ENCODE measurements around the gene MXD1. TPM values are rescaled to one million over a fixed set of nuclear protein-coding genes. Genes with fewer than 3 reads are reported as not detected.

Gene MXD1
- polyA plus RNA-seq, 2 of the 4 experiments (the other 2 are of a cell fraction): 2.0 to 8.3 TPM

DNA sequence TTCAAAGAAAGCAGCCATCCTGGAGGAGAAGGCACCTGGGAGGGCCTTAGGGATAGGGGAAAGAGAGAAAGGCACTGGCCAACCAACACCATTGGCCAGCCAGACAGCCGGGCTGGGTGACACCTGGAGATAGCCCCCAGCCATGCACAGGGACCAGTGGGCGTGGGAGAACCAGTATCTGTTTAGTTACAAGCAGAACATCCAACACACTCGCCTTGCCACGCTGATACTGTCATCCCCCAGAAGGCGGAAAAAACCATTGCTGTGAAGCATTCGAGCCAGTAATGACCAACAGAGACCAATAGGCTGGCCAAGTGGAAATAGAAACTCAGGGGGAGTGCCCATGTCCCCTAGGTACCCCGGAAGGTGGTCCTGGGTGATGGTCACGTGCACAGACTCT, 31.0 kb downstream of the MXD1 start:
- Histone ChIP-seq H3K9me3 (no peaks in the 10 kb centered on the region), H3K4me3 (no peak overlapping the region), H3K27ac (peak overlapping the region; percentile 49 to 69; a peak in 5 of 6 replicates), H3K4me2 (peak overlapping the region; percentile 60), H3K4me1 (peaks cover 19% of the 10 kb centered on the region)
- ATAC-seq (peak in 1 of 2 experiments; percentile 12; a peak in 4 of 6 replicates), DNase-seq (ENCODE audit: low read depth in 1 of 2, low spot score in 1 of 2) (no peak), FAIRE-seq (no peak)
- 74% methylated on average over 8 of the region's 8 CpGs for WGBS (ENCODE audit: missing lambda C conversion rate)
- CTCF ChIA-PET: interaction anchor here (0.8 to 4.8 kb wide), 7 partner anchors 9 to 221 kb away, joined by 3 to 22 read pairs (median 5); partner anchors contain the start of gene MXD1
- POLR2A ChIA-PET: interaction anchor here (1.2 kb wide), 1 partner anchor 30 kb away, joined by 3 read pairs; no protein-coding TSS in a partner anchor
- TF ChIP-seq NFE2L2 (conservative IDR thresholded peaks at IDR 0.05; ENCODE audit: low read length): no peak
- TF ChIP-seq MYC (IDR thresholded peaks at IDR 0.05; ENCODE audit: borderline replicate concordance, low read length): no peak
- no peak for TF ChIP-seq HDAC2 (IDR thresholded peaks at IDR 0.05)

DNA sequence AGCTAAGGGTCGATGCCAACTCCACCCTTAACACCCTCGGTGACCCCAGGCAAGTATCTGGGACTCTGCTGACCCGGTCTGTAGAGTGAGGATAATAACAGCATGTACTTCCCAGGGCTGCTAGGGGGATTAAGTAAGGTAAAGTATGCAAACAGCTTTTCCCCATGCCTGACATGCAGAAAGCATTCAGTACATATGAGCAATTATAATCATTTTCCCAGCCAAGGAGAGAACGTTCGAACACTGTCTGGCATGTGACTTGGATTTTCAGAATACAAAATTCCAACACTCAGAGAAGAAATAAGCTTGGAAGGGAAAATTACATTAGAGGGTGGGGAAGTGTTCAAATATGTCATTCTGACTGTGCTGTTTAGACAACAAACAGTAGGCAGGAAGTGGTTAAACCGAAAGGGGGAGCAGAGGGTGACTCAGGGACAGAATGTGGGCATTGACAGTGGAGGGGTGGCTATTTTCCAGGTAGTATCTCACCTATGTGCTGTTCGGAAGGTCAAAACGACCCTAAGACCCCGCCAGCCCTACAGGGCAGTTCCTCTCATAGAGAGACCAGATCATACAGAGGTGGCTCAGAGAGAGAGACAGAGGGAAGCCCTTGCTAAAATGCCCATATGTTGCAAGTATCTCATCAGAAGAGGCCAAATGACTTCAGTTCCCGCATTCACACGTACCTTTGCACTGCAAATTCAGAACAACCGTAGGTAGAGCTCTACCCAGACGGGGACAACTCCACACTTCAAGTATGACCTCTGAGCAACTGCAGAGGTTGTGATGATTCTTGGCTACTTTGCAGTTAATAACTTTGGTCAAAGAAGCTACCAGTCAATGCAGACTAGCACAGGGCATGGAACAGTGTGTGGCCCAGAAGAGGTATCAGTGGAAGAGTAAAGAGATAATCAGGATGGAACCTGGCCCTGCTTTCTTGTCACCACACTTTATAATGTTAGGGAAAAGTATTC, 31.7 kb downstream of the MXD1 start:
- CTCF ChIA-PET: interaction anchor here (0.6 to 4.8 kb wide), 9 partner anchors 8 to 608 kb away, joined by 3 to 22 read pairs (median 3); partner anchors contain the start of gene MXD1
- POLR2A ChIA-PET: interaction anchor here (1.2 kb wide), 1 partner anchor 31 kb away, joined by 3 read pairs; no protein-coding TSS in a partner anchor
- FAIRE-seq (no peak), ATAC-seq (peak; percentile 82 to 84), DNase-seq (ENCODE audit: low read depth in 1 of 2, low spot score in 1 of 2) (peak; percentile 60 to 69)
- Histone ChIP-seq H3K4me2 (peak overlapping the region; percentile 60), H3K27ac (peak overlapping the region; percentile 49 to 69; a peak in 5 of 6 replicates), H3K9me3 (no peaks in the 10 kb centered on the region), H3K4me3 (no peak overlapping the region), H3K4me1 (peaks cover 19% of the 10 kb centered on the region)
- no peak for TF ChIP-seq CEBPB (IDR thresholded peaks at IDR 0.05)
- TF ChIP-seq EHMT2 (IDR thresholded peaks at IDR 0.05; ENCODE audit: low read depth): no peak
- TF ChIP-seq MAFK (IDR thresholded peaks at IDR 0.05; ENCODE audit: partially characterized antibody): peak; percentile 42
- no peak for TF ChIP-seq ZFP36 (IDR thresholded peaks at IDR 0.05; ENCODE audit: borderline replicate concordance, partially characterized antibody)
- TF ChIP-seq FOSL2 (IDR thresholded peaks at IDR 0.05): no peak
- peak; percentile 67 for TF ChIP-seq FOSL2 (CRISPR knock-in tag; IDR thresholded peaks at IDR 0.05)
- TF ChIP-seq HOXB13 (CRISPR knock-in tag; IDR thresholded peaks at IDR 0.05; ENCODE audit: low read depth): no peak
- peak; percentile 54; the same call in 1 of the 2 replicates for TF ChIP-seq MAX (IDR thresholded peaks at IDR 0.05)
- no peak for TF ChIP-seq CBX2 (IDR thresholded peaks at IDR 0.05; ENCODE audit: borderline replicate concordance, low read depth)
- TF ChIP-seq KDM1A (IDR thresholded peaks at IDR 0.05; ENCODE audit: low read depth): no peak
- TF ChIP-seq EHF (CRISPR knock-in tag; IDR thresholded peaks at IDR 0.05): no peak
- peak; percentile 63; the same call in 1 of the 2 replicates for TF ChIP-seq NFE2L2 (conservative IDR thresholded peaks at IDR 0.05; ENCODE audit: low read length)
- 45% methylated on average over 13 of the region's 13 CpGs for WGBS (ENCODE audit: missing lambda C conversion rate)

DNA sequence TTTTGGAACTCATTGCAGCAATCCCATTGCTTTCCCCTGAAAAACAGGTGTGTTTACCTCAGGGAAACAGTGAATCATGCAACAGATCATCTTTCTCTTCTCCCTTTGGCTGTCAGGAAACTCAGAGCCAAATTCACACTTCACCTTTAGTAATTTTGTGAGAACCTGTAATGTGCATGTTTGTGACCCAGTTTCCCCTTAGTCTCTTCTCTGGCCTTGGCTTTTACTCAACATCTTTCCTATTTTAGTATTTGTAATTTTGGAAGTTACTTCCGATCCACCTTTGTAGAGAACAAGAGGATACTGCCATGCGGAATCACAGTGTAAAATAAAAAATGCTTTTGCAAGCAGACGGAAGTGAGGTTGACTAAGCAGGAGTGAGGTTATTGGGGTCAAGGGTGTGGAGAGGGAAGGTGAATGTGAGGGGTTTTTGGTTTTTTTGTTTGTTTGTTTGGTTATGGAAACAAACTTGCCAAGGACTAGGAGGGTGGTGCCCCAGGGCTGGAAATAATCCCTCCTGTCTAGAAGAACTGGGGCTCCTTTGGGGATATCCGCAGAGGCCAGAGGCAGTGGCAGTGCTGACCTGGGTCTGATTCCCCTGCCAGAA, 32.5 kb downstream of the MXD1 start:
- TF ChIP-seq SMC3 (IDR thresholded peaks at IDR 0.05) (no peak), KDM5A (IDR thresholded peaks at IDR 0.05) (no peak), RCOR1 (IDR thresholded peaks at IDR 0.05; ENCODE audit: low read depth, low read length) (no peak), HOXA7 (CRISPR knock-in tag; IDR thresholded peaks at IDR 0.05) (no peak), RNF2 (IDR thresholded peaks at IDR 0.05; ENCODE audit: borderline replicate concordance, low read depth) (no peak), POLR2A (IDR thresholded peaks at IDR 0.05; ENCODE audit: low read length) (no peak), NR3C1 (IDR thresholded peaks at IDR 0.05) (no peak), MAX (IDR thresholded peaks at IDR 0.05) (no peak), CBX8 (IDR thresholded peaks at IDR 0.05) (no peak), ZSCAN20 (CRISPR knock-in tag; IDR thresholded peaks at IDR 0.05) (no peak), MAFK (IDR thresholded peaks at IDR 0.05; ENCODE audit: partially characterized antibody) (no peak), HEYL (CRISPR knock-in tag; IDR thresholded peaks at IDR 0.05) (no peak), MYC (IDR thresholded peaks at IDR 0.05; ENCODE audit: borderline replicate concordance, low read length) (no peak), JUNB (IDR thresholded peaks at IDR 0.05) (no peak), EHF (CRISPR knock-in tag; IDR thresholded peaks at IDR 0.05) (no peak)
- TF ChIP-seq, protein P1, sequence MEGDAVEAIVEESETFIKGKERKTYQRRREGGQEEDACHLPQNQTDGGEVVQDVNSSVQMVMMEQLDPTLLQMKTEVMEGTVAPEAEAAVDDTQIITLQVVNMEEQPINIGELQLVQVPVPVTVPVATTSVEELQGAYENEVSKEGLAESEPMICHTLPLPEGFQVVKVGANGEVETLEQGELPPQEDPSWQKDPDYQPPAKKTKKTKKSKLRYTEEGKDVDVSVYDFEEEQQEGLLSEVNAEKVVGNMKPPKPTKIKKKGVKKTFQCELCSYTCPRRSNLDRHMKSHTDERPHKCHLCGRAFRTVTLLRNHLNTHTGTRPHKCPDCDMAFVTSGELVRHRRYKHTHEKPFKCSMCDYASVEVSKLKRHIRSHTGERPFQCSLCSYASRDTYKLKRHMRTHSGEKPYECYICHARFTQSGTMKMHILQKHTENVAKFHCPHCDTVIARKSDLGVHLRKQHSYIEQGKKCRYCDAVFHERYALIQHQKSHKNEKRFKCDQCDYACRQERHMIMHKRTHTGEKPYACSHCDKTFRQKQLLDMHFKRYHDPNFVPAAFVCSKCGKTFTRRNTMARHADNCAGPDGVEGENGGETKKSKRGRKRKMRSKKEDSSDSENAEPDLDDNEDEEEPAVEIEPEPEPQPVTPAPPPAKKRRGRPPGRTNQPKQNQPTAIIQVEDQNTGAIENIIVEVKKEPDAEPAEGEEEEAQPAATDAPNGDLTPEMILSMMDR (IDR thresholded peaks at IDR 0.05): no peak
- TF ChIP-seq, protein P2, sequence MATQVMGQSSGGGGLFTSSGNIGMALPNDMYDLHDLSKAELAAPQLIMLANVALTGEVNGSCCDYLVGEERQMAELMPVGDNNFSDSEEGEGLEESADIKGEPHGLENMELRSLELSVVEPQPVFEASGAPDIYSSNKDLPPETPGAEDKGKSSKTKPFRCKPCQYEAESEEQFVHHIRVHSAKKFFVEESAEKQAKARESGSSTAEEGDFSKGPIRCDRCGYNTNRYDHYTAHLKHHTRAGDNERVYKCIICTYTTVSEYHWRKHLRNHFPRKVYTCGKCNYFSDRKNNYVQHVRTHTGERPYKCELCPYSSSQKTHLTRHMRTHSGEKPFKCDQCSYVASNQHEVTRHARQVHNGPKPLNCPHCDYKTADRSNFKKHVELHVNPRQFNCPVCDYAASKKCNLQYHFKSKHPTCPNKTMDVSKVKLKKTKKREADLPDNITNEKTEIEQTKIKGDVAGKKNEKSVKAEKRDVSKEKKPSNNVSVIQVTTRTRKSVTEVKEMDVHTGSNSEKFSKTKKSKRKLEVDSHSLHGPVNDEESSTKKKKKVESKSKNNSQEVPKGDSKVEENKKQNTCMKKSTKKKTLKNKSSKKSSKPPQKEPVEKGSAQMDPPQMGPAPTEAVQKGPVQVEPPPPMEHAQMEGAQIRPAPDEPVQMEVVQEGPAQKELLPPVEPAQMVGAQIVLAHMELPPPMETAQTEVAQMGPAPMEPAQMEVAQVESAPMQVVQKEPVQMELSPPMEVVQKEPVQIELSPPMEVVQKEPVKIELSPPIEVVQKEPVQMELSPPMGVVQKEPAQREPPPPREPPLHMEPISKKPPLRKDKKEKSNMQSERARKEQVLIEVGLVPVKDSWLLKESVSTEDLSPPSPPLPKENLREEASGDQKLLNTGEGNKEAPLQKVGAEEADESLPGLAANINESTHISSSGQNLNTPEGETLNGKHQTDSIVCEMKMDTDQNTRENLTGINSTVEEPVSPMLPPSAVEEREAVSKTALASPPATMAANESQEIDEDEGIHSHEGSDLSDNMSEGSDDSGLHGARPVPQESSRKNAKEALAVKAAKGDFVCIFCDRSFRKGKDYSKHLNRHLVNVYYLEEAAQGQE (IDR thresholded peaks at IDR 0.05): no peak
- H3K4me3 ChIP-seq: no peak overlapping the region
- DNase-seq (ENCODE audit: low read depth in 1 of 2, low spot score in 1 of 2) (no peak), ATAC-seq (no peak), FAIRE-seq (no peak)
- WGBS (ENCODE audit: missing lambda C conversion rate): 81% methylated on average over 4 of the region's 4 CpGs
- ChIA-PET CTCF (interaction anchor here (0.6 to 4.8 kb wide), 5 partner anchors 31 to 607 kb away, joined by 3 to 18 read pairs (median 3); partner anchors contain the start of gene MXD1), POLR2A (no interaction called here)
- H3K4me1 ChIP-seq: peaks cover 19% of the 10 kb centered on the region
- no peaks in the 10 kb centered on the region for H3K9me3 ChIP-seq
- H3K27ac ChIP-seq: peak overlapping the region; percentile 49 to 69; a peak in 4 of 6 replicates
- H3K4me2 ChIP-seq: peak overlapping the region; percentile 60; the same call in 2 of the 3 replicates
